HG02981 (cell line): Measurements from ENCODE around the gene GMPS.
"Not testable (repeated sequence)": the region's sequence is repeated elsewhere in the genome, so short reads cannot be mapped to it uniquely, and the experiment has no call there.

Experiments
- ATAC-seq: cut with Tn5 transposase; IDR thresholded peaks from one replicate; pipeline ENCODE4 v1.9.1; 2021; ENCODE audit warnings: mild to moderate bottlenecking, moderate library complexity; ENCODE audit not compliant: unreplicated experiment

Gene GMPS

DNA sequence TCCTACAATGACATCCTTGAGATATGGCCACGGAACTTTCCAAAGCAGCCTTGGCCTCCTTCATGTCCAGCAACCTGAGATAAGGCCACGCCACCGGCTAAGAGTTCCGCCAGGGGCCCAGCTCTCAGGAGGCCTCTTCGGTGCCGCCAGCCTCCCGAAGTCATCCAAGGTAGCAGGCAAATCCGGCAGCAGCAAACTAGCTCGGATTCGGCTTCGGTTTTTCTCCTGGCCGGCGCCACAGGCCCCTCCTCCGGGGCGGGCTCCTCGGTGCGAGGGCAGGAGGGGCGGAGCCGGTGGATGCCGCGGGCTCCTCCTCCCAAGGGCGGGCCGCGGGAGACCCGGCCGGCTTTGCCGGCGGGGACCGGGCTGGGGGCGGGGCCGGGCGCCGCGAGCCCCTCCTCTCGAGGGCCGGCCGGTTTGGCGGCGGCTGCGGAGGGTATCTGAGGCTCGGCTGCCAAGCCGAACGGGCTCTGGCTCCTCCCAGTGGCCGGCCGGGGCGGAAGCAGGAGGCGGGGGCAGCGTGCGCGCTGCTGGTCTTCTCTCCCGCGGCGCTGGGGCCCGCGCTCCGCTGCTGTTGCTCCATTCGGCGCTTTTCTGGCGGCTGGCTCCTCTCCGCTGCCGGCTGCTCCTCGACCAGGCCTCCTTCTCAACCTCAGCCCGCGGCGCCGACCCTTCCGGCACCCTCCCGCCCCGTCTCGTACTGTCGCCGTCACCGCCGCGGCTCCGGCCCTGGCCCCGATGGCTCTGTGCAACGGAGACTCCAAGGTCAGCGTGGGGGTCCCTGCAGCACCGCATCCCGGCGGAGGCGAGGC is at the start of gene GMPS:
TSS of gene GMPS (plus strand) at position 518 of the 812 bp plus-strand sequence. CDS start at position 739, 221 bp downstream.
- peak; percentile 90 for ATAC-seq

- not testable (repeated sequence) for ATAC-seq
These were observed 41.9 kb upstream of the GMPS start for GRCh38 chr3:155828490-155829098.

DNA sequence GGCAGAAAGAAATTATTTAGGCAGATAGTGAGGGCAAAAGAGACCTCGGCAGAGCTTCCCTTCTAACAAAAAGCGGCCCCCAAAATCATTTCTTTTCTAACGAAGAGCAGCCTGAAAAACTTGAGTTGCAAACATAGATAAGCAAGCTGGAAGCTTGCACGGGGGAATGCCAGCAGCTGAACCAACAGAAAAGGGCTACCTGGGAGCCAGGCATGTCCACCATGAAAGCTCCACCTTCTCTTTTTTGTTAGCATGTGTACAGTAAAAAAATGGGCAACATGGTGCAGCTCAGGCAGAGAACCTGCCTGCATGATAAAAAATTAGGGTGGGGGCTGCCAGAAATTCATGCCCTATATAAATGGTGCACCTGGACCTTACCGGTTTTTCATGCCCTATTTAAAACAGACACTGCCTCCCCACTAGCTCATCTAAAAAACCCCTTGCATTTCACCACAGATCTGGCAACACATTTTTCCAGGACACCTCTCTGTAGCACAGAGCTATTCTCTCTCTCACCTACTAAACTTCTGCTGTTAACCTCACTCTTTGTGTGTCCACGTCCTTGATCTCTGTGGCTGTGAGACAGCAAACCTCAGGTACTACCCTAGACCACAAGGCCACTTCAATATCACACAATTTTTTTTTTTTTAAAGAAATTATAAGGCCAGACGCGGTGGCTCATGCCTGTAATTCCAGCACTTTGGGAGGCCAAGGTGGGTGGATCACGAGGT is 34.9 kb upstream of the GMPS start:
- ATAC-seq: no peak

GRCh38 chr3:155843569-155843968 is 26.9 kb upstream of the GMPS start:
- ATAC-seq: no peak

DNA sequence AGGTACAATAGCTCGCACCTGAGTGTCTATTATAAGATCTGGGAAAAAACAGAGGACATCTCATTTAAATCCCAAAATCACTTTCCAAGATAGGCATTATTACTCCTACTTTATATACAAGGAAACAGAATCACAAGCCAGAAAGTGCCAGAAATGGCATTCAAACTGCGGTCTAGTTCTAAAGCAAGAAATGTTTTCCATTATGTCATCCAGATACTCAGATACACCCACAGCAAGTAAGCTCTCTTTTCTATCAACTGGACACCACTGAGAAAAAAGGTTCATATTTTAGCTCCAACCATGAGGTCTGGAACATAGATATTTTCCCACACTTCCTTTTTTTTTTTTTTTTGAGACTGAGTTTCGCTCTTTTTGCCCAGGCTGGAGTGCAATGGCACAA is 24.3 kb upstream of the GMPS start:
- ATAC-seq: no peak

DNA sequence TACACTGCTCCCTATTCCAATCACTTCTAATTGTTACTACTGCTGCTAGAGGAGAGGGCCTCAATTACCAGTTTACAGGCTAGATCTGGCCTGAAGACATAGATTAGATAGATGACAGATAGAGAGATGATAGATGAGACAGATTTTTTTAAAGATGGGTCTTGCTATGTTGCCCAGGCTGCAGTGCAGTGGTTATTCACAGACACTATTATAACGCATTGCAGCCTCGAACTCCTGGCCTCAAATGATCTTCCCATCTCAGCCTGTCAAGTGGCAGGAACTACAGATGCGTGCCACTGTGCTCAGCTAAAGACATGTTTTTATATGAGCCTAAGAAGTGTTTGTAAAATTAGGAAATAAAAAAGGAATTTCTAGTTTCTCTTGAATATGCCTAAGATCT is 22.5 kb upstream of the GMPS start:
- ATAC-seq: no peak

DNA sequence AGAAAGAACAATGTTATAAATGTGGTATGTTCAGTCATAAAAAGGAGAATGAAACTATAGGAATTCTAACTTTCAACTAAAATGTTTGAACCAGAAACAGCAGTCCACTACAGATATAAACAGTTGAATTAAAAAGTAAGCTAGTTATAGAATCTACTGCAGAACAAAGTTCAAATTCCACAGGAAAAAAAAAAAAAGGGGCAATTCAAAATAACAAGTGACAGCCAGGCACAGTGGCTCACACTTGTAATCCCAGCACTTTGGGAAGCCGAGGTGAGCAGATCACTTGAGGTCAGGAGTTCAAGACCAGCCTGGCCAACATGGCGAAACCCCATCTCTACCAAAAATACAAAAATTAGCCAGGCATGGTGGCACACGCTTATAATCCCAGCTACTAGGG is 21.0 kb upstream of the GMPS start:
- not testable (repeated sequence) for ATAC-seq

GRCh38 chr3:155852341-155852740 is 18.1 kb upstream of the GMPS start:
- ATAC-seq: no peak

GRCh38 chr3:155853214-155854140 is 17.0 kb upstream of the GMPS start:
- ATAC-seq: peak; percentile 1

- peak; percentile 94 for ATAC-seq
These were observed 16.1 kb upstream of the GMPS start, which contains the start of gene SLC33A1 for GRCh38 chr3:155854141-155854940. Gene SLC33A1, minus strand, starts transcription at chr3:155854427. Its CDS starts 430 bp downstream, at chr3:155853997.

- no peak for ATAC-seq
These were observed 10.6 kb upstream of the GMPS start for GRCh38 chr3:155859859-155860258.

DNA sequence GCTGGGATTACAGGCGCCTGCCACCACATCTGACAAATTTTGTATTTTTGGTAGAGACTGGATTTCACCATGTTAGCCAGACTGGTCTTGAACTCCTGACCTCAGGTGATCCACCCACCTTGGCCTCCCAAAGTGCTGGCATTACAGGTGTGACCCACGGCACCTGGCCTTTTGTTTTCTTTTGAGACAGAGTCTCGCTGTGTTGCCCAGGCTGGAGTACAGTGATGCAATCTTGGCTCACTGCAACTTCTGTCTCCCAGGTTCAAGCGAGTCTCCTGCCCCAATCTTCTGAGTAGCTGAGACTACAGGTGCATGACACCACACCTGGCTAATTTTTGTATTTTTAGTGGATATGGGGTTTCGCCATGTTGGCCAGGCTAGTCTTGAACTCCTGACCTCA is 10.0 kb upstream of the GMPS start:
- ATAC-seq: not testable (repeated sequence)

- ATAC-seq: no peak
These were observed 8.8 kb upstream of the GMPS start for GRCh38 chr3:155861476-155862183.

DNA sequence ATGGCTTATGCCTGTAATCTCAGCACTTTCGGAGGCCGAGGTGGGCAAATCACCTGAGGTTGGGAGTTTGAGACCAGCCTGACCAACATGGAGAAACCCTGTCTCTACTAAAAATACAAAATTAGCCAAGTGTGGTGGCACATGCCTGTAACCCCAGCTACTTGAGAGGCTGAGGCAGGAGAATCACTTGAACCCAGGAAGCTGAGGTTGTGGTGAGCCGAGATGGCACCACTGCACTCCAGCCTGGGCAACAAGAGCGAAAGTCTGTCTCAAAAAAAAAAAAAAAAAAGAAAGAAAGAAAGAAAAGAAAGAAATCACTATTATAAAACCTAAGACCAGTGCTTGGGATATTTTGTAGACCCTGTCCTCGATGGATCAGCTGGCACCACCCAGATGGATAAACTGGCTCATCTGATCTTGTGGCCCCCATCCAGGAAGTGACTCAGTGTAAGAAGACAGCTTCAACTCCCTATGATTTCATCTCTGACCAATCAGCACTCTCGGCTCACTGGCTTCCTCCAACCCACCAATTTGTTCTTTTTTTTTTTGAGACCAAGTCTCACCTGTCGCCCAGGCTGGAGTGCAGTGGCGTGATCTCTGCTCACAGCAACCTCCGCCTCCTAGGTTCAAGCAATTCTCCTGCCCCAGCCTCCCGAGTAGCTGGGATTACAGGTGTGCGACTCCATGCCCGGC is 8.0 kb upstream of the GMPS start:
- ATAC-seq: not testable (repeated sequence)

DNA sequence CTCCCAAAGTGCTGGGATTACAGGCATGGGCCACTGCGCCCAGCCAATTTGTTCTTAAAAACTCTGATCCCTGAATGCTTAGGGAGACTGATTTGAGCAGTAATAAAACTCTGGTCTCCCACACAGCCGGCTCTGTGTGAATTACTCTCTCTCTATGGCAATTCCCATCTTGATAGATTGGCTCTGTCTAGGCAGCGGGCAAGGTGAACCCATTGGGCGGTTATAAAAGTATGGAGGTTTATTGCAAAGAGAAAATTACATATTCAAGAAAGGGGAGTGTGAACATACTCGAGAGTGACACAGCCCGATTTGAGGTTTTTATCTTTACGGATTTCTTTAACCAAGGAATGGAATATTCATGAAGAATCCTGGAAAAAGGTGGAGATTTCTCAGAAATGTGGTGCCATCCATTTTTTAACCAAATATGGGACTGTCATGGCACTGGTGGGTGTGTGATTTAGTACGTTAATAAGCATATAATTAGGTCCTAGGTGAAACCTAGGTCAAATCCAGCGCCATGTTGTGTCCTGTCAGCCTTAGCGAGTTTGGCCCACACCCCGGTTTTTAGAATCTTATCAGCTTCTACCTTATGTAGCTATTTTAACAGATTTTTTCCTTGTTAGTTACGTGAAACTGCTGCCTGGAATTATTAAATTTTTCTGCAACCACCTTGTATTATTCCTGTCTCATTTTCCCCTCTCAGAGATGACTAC is 7.2 kb upstream of the GMPS start:
- ATAC-seq: no peak

GRCh38 chr3:155869691-155870090 is 759 bp upstream of the GMPS start:
- ATAC-seq: no peak

GRCh38 chr3:155870945-155871745 is 695 bp downstream of the GMPS start:
- ATAC-seq: peak; percentile 14
